OCI-LY3 (cell line): ENCODE results near the gene RGSL1.

Experiments
- H2AFZ ChIP-seq: fragments of 200-600, 300-600 bp; shearing (Covaris generic); 2 replicates; pipeline ENCODE4 v1.6.0; 2014; ENCODE audit warnings: antibody characterized with exemption, low read depth, low read length
- H3K27ac ChIP-seq: fragments of 200-600, 300-600 bp; sonication (generic); 2 replicates; pipeline ENCODE4 v1.5.1; 2014; ENCODE audit warnings: mild to moderate bottlenecking, low read length, moderate library complexity, mixed read lengths
- H3K27me3 ChIP-seq: fragments of 200-600, 300-600 bp; sonication (generic); 2 replicates; pipeline ENCODE4 v1.6.1; 2014; ENCODE audit warnings: low read depth, low read length, mixed read lengths
- H3K36me3 ChIP-seq: fragments of 200-600, 300-600 bp; sonication (generic); replicated peaks from 2 replicates; pipeline ENCODE3; 2014; ENCODE audit warnings: low read depth, low read length, mixed read lengths
- H3K4me1 ChIP-seq: fragments of 300-600, 200-600 bp; sonication (generic); 2 replicates; pipeline ENCODE4 v1.6.1; 2014; ENCODE audit warnings: low read length, mixed read lengths
- H3K4me2 ChIP-seq: fragments of 200-600, 300-600 bp; sonication (generic); 2 replicates; pipeline ENCODE4 v1.6.1; 2014; ENCODE audit warnings: low read length, mixed read lengths
- H3K4me3 ChIP-seq: fragments of 300-600, 200-600 bp; sonication (generic); 2 replicates; pipeline ENCODE4 v1.5.1; 2014; ENCODE audit warnings: antibody characterized with exemption, mild to moderate bottlenecking, low read length, moderate library complexity
- H3K79me2 ChIP-seq: fragments of 300-600, 200-600 bp; shearing (Covaris generic); 2 replicates; pipeline ENCODE4 v1.6.1; 2014; ENCODE audit warnings: mild to moderate bottlenecking, low read length, mixed read lengths
- H3K9ac ChIP-seq: fragments of 300-600, 200-600 bp; shearing (Covaris generic); 2 replicates; pipeline ENCODE4 v1.6.0; 2014; ENCODE audit warnings: mild to moderate bottlenecking, low read length, moderate library complexity
- H3K9me3 ChIP-seq: fragments of 200-600, 300-600 bp; shearing (Covaris generic); 2 replicates; pipeline ENCODE4 v1.6.1; 2014; ENCODE audit warnings: low read length, mixed read lengths; ENCODE audit not compliant: insufficient read depth
- H4K20me1 ChIP-seq: fragments of 200-600, 300-600 bp; sonication (generic); 2 replicates; pipeline ENCODE4 v1.6.1; 2016; ENCODE audit warnings: low read length, mixed read lengths; ENCODE audit not compliant: insufficient read depth
- CTCF ChIP-seq: fragments of 200-600, 300-600 bp; sonication (generic); IDR thresholded peaks from 2 replicates; pipeline ENCODE4 v1.5.1; 2014; ENCODE audit warnings: antibody characterized with exemption, low read length, low read depth
- EZH2phosphoT487 ChIP-seq: fragments of 200-600 bp; shearing (Covaris generic); IDR thresholded peaks from 2 replicates; pipeline ENCODE4 v1.6.1; 2018; ENCODE audit warnings: antibody characterized with exemption, mixed run types, low read depth

RGSL1 gene

GRCh38 chr1:182555493-182555892 lies 105.5 kb downstream of the RGSL1 start:
- Histone ChIP-seq H3K27ac (no peak overlapping the region), H3K4me3 (no peak overlapping the region), H3K36me3 (no peaks in the 10 kb centered on the region), H3K9ac (no peak overlapping the region), H2AFZ (no peak overlapping the region), H3K4me2 (no peak overlapping the region), H3K9me3 (no peaks in the 10 kb centered on the region), H3K27me3 (no peaks in the 10 kb centered on the region), H4K20me1 (no peaks in the 10 kb centered on the region), H3K79me2 (no peaks in the 10 kb centered on the region), H3K4me1 (peaks cover 28% of the 10 kb centered on the region)
- TF ChIP-seq CTCF (no peak), EZH2phosphoT487 (no peak)

GRCh38 chr1:182556279-182556678 lies 106.3 kb downstream of the RGSL1 start:
- Histone ChIP-seq H3K9me3 (no peaks in the 10 kb centered on the region), H4K20me1 (no peaks in the 10 kb centered on the region), H3K27ac (no peak overlapping the region), H3K4me2 (no peak overlapping the region), H3K4me1 (peaks cover 26% of the 10 kb centered on the region), H3K9ac (no peak overlapping the region), H3K36me3 (no peaks in the 10 kb centered on the region), H3K79me2 (no peaks in the 10 kb centered on the region), H3K27me3 (no peaks in the 10 kb centered on the region), H3K4me3 (no peak overlapping the region), H2AFZ (no peak overlapping the region)
- no peak for TF ChIP-seq EZH2phosphoT487
- TF ChIP-seq CTCF, result no peak

GRCh38 chr1:182560392-182560984 lies 110.5 kb downstream of the RGSL1 start:
- no peaks in the 10 kb centered on the region for H3K27me3 ChIP-seq
- no peak overlapping the region for H3K4me3 ChIP-seq
- no peak overlapping the region for H3K4me2 ChIP-seq
- no peaks in the 10 kb centered on the region for H3K79me2 ChIP-seq
- H4K20me1 ChIP-seq, result no peaks in the 10 kb centered on the region
- H3K9ac ChIP-seq, result no peak overlapping the region
- TF ChIP-seq CTCF (no peak), EZH2phosphoT487 (no peak)
- no peaks in the 10 kb centered on the region for H3K36me3 ChIP-seq
- H2AFZ ChIP-seq, result no peak overlapping the region
- H3K27ac ChIP-seq, result no peak overlapping the region
- peaks cover 10% of the 10 kb centered on the region for H3K4me1 ChIP-seq
- H3K9me3 ChIP-seq, result no peaks in the 10 kb centered on the region

GRCh38 chr1:182561456-182561855 lies 111.5 kb downstream of the RGSL1 start:
- Histone ChIP-seq H2AFZ (no peak overlapping the region), H4K20me1 (no peaks in the 10 kb centered on the region), H3K36me3 (peaks cover 6% of the 10 kb centered on the region)

More at GRCh38 chr1:182561456-182561855, 111.5 kb downstream of the RGSL1 start:
- TF ChIP-seq EZH2phosphoT487 (no peak), CTCF (no peak)
- Histone ChIP-seq H3K9me3 (peaks cover 3% of the 10 kb centered on the region; the same call in 1 of the 2 replicates), H3K27ac (no peak overlapping the region), H3K9ac (no peak overlapping the region), H3K27me3 (no peaks in the 10 kb centered on the region), H3K4me2 (no peak overlapping the region), H3K4me1 (peaks cover 18% of the 10 kb centered on the region), H3K4me3 (no peak overlapping the region), H3K79me2 (no peaks in the 10 kb centered on the region)
